Activated CD8-positive, alpha-beta memory T cell treated with anti-CD3 and anti-CD28 coated beads for 24 hours (primary cell): ENCODE results near the gene TCIRG1.

ENCODE experiments used
- DNase-seq: peaks from one replicate; pipeline ENCODE4 v3.0.0-alpha.2; 2020

The TCIRG1 gene

GRCh38 chr11:68007498-68008380 lies 31.1 kb upstream of the TCIRG1 start:
- DNase-seq = no peak

GRCh38 chr11:68008381-68009337 lies 30.2 kb upstream of the TCIRG1 start:
- no peak for DNase-seq

DNA sequence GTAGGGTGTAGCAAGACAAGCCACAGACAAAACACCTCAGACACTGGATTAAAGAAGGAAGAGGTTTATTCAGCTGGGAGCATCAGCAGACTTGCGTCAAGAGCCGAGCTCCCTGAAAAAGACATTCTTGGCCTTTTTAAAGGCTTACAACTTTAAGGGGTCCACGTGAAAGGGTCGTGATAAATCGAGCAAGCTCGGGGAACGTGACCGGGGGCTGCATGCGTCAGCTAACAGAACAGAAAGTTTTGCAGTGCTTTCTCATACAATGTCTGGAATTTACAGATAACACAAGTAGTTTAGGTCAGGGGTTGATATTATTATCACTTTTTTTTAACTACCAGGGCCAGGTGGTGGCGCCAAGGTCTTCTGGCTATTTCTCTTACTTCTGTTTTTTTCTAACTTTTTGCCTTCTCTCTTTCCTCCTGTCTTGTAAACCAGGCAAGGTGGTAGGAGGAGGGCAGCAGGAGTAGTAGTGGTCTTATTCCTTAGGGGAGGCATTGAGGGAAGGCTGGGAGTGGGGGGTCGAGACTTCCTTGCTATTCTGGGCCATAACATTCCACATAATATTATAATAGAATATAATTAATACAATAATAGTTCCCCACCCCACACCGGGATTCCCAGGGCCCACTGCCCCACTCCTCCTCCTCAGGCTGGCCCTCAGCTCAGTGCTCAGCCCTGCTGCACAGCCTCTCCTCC lies 29.3 kb upstream of the TCIRG1 start:
- DNase-seq = no peak

DNA sequence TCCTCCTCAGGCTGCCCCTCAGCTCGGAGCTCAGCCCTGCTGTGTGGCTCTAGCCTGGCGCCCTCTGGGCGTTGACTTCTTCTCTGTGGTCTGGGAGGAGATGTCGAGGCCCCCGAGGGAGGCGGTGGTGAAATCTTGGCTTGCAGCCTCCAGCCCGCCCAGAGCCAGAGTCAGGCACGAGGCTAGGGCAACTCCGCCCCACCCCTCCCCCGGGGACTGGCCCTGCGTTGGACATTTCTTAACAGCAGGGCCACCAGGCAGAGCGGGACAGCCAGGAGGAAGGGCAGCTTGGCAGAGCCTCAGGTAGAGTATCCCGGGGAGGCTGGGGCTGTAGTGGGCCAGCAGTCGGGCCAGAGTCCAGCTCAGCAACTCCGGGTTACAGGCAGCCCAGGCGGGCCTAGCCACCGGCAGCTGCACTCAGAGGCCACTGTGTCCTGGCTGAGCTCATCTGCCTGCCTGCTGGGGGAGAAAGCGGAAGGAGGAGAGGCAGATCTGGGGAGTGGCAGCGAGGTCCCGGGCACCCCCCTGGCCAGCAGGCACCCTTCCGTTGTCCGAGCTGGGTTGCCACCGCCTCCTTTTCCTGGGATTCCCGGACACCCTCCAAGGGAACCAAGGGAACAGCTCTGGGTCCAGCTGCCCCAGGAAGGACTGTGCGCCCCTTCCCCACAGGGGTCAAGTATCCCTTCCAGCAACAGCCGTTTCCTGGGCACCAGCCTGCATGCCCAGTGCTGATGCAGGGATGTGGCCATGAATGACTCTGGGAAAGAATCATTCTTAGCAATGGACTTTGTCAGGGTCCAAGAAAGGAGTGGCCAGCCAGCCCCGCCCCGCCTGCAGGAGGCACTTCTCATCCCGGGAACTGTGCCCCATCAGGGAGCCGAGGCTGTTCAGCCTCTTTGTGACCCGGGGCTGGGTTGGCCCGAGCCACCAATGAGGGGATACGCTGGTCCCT lies 28.5 kb upstream of the TCIRG1 start, which contains the start of gene ALDH3B1:
TSS of gene ALDH3B1 (plus strand) at position 238 of the 952 bp plus-strand sequence. CDS start 4,971 bp downstream, outside the sequence.
- DNase-seq = no peak

DNA sequence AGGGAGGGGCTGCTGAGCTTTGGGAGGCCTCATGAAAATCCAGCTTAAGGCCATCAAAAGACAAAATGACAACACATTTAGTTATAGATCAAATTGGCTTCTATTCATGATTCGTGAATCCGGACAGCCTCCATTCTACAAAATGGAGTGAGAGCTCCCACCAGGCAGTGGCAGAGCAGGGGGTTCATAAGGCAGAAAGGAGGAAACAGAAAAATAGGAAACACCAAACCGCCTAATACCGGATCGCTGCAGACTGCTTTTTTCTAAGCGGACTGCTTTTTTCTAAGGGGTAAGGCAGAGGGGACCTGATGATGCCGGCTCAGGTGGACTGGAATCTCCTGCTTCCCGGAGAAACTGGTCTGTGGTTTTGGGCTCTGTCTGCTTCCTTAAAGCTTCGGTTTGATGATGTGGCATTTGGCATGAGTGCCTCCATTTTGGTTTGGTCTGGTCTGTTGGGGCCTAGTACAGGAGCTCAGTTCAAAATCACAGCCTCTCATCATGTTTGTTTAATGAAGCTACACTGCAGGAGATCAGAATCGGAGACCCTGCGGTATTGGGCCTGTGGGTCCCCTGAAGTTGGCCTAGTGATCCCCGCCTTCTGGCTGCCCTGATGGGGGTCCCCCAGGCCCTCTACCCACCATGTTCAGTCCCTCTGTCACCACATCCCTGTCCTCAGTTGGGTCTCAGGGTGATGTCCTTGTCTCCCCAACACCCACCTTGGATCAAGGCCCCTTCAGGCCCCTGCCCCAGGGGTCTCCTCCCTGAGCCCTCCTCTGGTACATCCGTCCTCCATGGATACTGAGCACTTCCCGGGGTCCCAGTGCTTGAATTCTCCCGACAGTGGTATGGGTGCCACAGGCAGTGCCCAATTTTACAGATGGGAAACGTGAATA lies 27.5 kb upstream of the TCIRG1 start:
- DNase-seq = no peak

DNA sequence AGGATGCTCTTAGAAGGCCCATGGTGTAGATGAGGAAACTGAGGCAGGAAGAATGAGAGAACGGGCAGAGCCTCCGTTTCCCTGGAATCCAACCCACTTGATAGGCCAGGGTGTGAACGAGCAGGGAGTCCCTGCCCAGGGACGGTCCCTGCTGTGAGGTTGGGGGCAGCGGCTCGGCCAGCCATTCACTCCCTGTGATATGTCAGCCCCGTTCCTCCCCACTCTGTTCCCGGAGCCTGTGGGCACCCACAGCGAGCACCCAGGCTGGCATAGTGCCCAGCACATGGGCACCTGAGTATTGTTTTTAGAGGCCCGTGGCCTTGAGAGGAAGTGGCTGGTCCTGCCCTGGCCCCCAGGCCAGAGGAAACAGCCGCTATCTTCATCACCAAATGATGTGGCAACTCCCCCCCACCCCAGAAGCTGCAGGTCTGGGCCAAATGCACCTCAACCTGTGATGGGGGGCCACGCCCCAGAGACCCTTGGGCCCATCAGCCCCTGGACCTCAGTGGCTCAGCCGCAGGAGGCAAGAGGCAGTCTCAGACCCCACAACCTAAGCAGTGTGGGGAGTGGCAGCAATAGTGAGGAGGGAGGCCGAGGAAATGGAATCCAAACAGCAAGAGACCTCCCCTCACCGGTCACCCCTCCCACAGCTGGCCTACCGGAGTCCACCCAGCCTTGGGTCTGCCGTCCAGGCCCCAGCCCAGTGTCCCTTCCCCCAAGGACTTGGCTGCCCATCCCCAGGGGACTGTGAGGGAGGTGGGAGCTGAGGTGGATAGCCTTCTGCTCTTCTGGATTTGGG lies 26.6 kb upstream of the TCIRG1 start:
- no peak for DNase-seq

DNA sequence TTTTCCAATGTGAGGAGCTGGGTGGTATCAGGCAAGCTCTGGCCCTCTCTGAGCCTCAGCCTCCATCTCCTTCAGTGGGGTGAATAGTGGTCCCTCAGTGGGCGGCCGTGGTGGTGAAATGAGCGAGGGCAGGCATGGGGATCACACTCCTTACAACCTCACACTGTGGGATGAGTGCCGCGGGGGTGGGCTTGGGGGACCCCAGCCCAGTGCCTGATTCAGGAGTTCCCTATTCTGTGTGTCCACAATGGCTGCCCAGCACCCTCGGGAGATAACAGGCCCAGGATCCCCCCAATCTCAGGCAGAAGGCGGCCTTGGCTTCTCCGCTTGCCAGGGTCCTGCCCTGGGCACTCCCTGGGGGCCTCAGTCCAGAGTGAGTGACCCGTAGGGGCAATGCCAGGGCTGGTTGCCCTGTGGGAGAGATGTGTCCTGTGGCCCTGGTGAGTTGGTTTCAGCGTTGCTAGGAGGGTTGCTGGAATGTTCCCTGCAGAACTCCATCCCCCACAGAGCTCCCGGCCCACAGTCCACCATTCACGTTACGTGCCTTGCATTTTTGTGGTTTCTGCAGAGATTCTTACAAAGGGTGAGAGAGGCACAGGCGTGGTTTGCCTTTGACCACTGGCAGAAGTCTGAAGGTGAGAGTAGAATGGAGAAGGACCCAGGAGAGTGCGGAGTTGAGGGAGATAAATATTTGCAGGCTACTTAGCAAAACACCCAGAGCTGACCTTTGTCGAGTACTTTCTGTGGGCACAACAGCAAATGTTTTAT lies 25.8 kb upstream of the TCIRG1 start:
- no peak for DNase-seq

DNA sequence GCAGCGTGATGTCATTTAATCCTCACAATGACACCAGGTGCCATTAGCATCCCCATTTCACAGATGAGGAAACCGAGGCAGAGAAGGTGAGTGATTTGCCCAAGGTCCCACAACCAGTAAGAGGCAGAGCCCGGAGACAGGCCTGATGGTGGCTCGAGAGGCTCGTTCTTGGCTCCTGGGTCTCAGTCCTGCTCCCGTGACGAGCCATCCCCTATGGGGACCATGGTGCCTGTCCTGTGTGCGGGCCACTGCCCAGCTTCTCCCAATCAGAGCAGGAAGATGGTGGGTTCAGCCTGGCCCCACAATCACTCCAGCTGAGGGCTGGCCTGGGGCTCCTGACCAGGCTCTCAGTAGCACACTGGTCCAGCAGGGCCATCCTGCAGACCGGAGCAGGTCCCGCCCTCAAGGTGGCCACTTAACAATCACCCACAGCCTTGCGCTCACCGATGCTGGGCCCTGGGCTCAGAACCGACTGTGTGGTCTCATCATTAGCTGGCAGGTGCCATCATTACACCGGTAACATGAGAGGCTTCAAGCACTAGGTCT lies 25.1 kb upstream of the TCIRG1 start:
- DNase-seq = no peak

DNA sequence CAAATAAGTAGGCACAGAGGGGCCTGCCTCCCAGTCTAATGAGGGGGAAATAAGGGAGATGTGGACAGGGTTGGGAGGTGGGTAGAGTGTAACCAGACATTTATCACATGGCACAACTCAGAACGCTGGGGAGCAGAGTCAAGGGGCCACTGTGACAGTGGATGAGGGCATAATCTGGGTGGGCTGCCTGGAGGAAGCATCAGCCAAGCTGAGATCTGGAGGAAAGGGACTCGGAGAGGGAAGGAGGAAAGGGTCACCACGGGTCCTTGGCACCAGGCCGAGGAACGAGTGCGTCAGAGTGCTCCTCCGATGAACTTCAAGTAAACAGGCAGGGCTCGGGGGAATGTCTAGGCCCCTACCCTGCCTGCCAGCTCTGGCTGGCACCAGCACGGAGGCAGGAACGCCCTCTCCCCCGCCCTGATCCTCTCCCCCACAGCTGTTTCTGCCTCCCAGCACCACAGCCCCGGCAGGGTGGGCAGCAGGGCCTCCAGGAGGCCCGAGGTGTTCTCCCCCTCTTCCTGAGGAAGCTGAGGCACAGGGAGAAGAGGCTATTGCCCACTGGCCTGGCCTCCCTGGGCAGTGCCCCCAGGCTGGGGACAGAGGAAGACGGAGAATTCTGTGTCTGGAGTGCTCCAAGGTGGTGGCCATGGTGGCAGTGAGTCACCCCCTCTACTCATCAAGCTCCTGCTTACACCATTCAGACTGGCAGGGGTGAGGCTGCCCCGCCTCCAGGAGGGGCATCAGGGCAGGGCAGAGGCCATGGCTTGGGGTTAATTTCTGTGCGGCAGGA lies 24.5 kb upstream of the TCIRG1 start:
- DNase-seq = no peak

DNA sequence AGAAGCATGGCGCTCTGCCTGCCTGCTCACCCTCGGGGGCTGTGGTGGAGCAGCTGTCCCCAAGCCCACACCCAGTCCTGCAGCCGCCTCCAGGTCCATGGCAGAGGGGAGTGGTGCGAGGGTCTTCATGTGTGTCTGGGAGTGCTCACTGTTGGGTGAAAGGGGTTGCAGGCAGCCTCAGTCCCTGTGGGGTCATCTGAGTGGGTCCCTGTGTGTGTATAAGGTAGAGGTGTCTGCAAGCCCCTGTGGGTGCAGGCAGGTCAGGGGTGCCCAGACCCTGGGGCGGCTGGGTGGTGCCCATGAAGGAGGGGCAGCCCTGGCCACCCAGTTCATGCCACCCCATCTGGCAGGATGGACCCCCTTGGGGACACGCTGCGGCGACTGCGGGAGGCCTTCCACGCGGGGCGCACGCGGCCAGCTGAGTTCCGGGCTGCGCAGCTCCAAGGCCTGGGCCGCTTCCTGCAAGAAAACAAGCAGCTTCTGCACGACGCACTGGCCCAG lies 23.8 kb upstream of the TCIRG1 start:
- no peak for DNase-seq

DNA sequence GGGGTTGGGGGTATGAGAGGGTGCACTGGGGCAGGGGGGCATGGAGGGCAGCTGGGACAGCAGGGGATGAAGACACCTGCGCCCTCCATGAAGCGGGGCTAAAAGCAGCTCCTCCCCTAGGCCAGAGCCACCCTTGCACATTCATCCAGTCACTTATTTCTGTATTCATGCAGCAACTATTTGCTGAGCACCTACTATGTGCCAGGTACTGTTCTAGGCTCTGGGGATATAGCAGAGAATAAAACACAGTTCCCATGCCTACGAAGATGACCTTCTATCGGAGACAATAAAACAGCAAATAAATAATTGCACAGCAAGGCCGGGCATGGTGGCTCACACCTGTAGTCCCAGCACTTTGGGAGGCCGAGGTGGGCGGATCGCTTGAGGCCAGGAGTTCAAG lies 23.4 kb upstream of the TCIRG1 start:
- no peak for DNase-seq

DNA sequence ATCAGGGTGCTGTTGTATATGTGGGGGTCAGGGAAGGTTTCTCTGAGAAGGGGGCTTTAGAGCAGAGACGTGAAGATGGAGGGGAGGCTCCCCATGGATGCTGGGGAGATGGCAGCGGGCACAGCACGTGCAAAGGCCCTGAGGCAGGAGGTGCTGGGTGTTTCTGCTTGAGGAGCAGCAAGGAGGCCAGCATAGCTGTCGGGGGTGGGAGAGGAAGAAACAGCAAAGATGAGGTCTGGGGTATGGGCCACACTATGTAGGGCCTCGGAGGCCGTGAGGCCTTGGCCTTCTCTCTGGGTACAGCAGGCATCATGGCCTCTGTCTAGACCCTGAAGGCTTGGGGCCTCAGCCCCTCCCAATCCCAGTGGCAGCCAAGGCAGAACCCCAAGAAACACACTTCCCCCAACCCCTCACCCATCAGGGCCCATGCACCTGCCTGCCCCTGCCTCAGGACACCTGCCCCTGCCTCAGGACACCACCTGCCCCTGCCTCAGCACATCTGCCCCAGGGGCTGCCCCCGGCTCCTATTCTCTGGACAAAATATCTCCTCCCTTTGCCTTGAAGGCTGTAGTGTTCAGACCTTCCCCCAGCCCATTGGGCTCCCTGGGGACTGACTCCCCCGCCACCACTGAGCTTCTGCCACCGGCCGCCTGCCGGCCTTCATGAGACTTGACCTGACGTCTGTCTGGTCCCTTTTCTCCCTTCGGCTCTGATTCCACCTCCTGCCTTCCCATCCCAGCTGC lies 22.5 kb upstream of the TCIRG1 start:
- DNase-seq = no peak

DNA sequence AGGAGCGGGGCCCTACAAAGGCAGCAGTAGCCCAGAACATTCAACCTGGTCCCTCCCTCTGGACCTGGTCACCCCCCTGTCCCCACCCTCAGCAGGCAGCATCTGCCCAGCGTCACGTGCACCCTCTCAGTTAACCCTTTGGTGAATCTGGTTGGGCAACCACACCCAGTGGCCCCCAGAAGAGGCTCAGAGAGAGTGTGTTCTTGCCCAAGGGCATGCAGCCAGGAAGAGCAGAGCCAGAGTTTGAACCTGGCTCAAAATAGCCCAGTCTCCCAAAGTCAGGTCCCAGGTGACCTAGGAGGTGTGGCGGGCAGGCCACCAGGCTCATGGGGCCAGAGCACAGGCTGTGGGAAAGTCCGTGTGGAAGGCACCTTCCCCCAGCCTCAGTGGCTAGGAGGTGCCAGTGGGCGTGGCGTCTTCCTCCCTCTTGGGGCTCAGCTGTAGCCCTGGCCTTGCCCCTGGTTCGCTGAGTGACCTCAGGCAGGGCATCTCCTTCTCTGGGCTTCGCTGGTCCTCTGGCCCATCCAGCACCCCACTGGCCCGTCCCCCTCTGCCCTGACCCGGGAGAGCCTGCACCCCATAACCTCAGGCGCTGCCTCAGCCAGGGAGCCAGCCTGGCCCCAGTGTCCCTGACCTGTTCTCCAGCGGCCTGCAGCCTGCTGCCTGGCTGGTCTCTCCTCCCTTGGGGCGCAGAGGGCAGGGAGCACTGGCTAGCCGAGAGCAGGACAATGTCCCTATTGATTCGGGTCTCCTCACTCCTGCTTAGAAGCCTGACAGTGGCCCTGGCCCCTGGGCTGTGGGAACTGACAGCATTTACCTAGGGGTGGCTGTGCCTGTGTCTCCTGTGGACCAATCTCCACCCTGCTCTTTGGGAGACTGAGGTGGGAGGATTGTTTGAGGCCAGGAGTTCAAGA lies 21.7 kb upstream of the TCIRG1 start:
- no peak for DNase-seq

- DNase-seq = no peak
These were observed 20.7 kb upstream of the TCIRG1 start for GRCh38 chr11:68017980-68018729.

GRCh38 chr11:68018730-68019190 lies 20.1 kb upstream of the TCIRG1 start:
- DNase-seq = no peak
